ENCODE data around the gene POLD1.
"Not testable (repeated sequence)": the region's sequence is repeated elsewhere in the genome, so short reads cannot be mapped to it uniquely, and the experiment has no call there.

The POLD1 gene

DNA sequence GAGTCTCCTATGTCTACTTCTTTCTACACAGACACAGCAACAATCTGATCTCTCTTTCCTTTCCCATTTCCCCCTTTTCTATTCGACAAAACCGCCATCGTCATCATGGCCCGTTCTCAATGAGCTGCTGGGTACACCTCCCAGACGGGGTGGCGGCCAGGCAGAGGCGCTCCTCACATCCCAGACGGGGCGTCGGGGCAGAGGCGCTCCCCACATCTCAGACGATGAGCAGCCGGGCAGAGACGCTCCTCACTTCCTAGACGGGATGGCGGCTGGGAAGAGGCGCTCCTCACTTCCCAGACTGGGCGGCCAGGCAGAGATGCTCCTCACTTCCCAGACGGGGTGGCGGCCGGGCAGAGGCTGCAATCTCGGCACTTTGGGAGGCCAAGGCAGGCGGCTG lies 6.8 kb downstream of the POLD1 start:
- DNase-seq (ENCODE audit: low read depth in 2 of 2): not testable (repeated sequence)

- no peak for DNase-seq (ENCODE audit: low read depth in 2 of 2)
These were observed 8.6 kb downstream of the POLD1 start for GRCh38 chr19:50392759-50393158.

DNA sequence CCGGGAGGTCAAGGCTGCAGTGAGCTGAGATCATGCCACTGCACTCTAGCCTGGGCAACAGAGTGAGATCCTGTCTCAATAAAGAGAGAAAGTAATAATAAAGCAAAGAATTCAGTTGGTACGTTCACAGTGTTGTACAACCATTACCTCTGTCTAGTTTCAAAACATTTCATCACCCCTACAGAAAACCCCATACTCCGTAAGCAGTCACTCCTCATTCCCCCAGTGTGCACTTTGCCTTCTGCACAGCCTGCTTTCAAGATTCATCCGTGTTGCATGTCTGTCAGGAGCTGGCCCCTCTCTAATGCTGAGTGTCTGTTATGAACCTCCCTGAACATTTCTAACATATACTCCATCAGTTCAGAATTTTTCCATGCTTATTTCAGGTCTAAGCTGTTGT lies 9.4 kb downstream of the POLD1 start:
- DNase-seq (ENCODE audit: low read depth in 2 of 2): no peak

DNA sequence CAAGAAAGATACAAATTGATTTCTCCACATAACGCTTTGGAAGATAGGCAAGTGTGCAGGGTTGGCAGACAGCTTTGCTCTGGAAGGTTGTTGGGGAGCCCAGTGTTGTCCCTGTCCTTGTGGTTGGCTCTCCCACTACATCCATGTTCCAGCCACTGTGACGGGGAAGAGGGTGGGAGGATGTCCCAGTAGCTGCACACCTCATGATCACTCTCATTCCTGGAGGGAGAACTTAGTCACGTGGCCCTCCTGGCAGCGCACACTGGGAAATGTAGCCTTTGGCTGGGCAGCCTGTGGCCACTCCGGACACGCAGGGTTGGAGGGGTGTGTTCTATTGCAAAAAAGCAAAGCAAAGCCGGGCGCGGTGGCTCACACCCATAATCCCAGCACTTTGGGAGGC lies 9.9 kb downstream of the POLD1 start:
- no peak for DNase-seq (ENCODE audit: low read depth in 2 of 2)

DNA sequence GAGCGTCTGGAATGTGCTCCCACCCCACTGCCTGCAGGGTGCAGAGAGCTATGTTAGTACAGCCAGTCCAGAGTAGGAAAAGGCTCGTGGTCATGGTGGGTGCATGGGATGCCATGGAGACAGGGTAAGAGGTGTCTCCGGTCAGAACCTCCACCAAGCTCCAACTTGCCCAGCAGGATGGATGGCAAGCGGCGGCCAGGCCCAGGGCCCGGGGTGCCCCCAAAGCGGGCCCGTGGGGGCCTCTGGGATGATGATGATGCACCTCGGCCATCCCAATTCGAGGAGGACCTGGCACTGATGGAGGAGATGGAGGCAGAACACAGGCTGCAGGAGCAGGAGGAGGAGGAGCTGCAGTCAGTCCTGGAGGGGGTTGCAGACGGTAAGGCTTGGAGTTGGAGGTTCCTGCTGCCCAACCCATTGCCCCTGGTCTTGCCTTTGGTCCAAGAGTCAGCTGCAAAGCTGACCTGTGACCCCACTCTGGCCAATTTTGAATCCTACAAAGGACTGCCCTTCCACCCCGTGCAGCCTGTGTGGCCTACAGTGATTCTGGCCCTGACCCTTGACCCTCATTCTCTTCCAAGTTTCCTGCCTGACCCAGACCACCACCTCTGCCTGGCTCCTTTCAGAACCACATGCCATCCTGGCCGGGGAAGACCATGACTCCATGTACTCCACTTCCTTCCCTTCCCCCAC lies 14.7 kb downstream of the POLD1 start:
- DNase-seq (ENCODE audit: low read depth in 2 of 2): no peak

DNA sequence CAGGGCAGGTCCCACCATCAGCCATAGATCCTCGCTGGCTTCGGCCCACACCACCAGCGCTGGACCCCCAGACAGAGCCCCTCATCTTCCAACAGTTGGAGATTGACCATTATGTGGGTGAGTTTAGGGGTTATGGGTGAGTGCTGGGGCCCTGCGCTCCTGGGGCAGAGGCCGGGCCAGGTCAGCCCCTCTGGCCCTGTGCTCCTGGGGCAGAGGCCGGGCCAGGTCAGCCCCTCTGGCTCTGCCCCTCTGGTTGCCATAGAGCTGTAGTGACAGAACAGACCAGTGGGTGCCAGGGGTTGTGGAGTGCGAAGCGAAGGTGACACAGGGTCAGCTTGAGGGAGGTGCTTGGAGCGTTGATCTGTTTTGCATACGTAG lies 15.2 kb downstream of the POLD1 start:
- no peak for DNase-seq (ENCODE audit: low read depth in 2 of 2)

GRCh38 chr19:50401605-50402450 lies 17.7 kb downstream of the POLD1 start:
- no peak for DNase-seq (ENCODE audit: low read depth in 2 of 2)

DNA sequence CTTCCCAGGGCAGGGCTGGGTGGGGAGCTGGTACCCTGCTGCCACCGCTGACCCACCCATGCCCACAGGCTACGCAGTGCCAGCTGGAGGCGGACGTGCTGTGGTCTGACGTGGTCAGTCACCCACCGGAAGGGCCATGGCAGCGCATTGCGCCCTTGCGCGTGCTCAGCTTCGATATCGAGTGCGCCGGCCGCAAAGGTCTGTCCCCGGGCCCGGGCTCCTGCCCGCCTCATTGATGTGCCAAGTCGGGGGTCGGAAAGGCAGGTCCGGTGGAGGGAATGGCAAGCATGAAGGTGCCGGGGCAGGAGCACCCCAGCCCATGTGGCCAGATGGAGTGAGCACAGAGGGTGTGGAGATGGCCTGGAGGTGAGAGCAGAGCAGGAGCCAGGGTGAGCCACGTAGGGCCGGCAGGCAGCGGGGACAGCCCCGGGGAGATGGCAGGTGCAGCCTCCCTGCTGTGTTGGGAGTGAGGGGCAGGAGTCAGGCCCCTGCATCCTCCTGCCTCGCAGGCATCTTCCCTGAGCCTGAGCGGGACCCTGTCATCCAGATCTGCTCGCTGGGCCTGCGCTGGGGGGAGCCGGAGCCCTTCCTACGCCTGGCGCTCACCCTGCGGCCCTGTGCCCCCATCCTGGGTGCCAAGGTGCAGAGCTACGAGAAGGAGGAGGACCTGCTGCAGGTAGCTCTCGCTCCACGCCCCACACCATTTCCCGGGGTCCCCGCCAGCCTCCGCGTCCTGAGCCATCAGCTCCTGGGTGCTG lies 18.6 kb downstream of the POLD1 start:
- DNase-seq (ENCODE audit: low read depth in 2 of 2): no peak

DNA sequence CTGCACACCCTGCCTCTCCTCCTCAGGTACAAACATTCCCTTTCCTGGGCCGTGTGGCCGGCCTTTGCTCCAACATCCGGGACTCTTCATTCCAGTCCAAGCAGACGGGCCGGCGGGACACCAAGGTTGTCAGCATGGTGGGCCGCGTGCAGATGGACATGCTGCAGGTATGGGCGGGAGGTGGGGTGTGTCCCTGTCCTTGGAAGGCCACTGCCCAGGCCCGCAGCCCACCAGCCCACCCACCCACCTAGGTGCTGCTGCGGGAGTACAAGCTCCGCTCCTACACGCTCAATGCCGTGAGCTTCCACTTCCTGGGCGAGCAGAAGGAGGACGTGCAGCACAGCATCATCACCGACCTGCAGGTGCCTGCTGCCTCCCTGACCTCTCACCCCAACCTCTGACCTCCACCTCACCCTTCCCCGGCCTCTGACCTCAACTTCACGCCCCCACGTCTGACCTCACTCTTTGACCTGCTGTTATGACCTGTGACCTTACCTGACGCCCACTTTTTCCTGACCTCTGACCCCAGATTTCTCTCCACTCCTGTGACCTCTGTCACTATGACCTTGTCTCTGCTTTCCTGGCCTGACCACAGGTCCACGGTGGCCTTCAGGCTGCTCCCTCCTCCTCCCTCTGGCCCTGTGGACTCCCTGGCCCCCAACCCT lies 22.1 kb downstream of the POLD1 start:
- no peak for DNase-seq (ENCODE audit: low read depth in 2 of 2)

DNA sequence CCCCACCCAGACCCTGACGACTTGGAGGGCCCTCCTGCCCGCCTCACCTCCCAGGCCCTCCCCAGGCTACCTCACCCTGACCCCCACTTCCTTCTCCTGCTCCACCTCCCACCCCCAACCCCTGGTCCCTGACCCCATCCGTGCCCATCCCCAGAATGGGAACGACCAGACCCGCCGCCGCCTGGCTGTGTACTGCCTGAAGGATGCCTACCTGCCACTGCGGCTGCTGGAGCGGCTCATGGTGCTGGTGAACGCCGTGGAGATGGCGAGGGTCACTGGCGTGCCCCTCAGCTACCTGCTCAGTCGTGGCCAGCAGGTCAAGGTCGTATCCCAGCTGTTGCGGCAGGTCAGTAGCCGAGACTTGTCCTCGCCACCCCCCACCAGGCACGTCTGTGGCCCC lies 22.7 kb downstream of the POLD1 start:
- DNase-seq (ENCODE audit: low read depth in 2 of 2): no peak

GRCh38 chr19:50409347-50409746 lies 25.2 kb downstream of the POLD1 start:
- DNase-seq (ENCODE audit: low read depth in 2 of 2): no peak

DNA sequence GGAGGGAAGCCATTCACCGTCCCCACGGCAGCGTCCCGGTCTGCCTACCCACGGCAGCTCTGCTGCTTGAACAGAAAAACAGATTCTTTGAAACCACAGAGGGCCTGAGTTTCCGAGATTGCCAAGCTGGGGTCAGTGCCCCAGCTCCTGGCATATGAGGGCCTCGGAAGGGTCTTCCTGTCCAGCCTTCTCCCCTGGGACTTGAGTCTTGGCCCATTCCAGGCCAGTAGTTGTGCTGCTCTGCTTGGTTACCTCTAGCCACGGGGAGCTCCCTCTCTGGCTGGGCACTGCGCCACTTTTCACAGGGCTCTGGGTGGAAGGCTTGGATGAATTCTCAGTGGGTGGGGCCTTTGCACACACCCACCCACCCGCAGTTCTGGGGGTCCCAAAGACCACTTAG lies 26.0 kb downstream of the POLD1 start:
- DNase-seq (ENCODE audit: low read depth in 2 of 2): no peak

DNA sequence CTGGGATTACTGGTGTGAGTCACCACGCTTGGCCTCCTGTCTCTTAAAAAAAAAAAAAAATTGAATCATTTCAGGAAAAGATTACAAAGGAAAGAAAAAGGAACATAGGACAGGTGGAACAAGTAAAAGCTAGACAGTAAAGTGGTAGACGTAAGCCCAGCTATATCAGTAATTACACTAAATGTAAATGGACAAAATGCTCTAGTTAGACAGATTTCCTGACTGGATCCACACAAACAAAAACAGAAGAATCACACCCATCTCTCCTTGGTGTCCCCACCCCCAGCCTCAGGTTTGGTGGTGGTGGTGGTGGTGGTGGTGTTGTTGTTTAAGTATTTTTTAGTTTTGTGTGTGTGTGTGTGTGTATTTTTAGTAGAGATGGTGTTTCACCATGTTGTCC lies 28.3 kb downstream of the POLD1 start:
- no peak for DNase-seq (ENCODE audit: low read depth in 2 of 2)

GRCh38 chr19:50413096-50413495 lies 28.9 kb downstream of the POLD1 start:
- no peak for DNase-seq (ENCODE audit: low read depth in 2 of 2)

- DNase-seq (ENCODE audit: low read depth in 2 of 2): no peak
These were observed 29.4 kb downstream of the POLD1 start for GRCh38 chr19:50413531-50413930.

DNA sequence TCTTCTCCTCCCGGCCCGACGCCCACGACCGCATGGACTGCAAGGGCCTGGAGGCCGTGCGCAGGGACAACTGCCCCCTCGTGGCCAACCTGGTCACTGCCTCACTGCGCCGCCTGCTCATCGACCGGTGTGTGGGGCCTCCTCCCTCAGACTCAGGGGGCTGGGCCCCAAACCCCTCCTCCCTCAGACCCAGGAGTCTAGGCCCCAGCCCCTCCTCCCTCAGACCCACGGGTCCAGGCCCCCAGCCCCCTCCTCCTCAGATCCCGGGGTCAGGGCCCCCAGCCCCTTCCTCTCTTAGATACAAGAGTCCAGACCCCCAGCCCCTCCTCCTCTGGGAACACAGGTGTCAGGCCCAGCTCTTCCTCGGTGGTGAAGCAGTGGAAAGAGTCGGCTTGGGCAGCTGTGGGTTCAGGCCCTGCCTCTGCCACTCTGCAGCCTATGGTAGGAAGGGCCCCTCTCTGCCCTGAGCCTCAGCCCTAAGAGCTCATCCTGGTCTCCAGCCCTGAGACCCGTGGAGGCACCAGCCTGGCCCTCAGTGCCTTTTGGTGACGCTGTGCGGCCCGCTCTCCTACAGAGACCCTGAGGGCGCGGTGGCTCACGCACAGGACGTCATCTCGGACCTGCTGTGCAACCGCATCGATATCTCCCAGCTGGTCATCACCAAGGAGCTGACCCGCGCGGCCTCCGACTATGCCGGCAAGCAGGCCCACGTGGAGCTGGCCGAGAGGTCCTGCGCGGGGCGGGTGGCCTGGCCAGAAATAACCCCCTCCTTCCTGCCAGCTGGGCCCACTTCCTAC lies 30.9 kb downstream of the POLD1 start:
- DNase-seq (ENCODE audit: low read depth in 2 of 2): peak; percentile 65 to 78

GRCh38 chr19:50415661-50416033 lies 31.5 kb downstream of the POLD1 start:
- no peak for DNase-seq (ENCODE audit: low read depth in 2 of 2)

- no peak for DNase-seq (ENCODE audit: low read depth in 2 of 2)
These were observed 32.2 kb downstream of the POLD1 start for GRCh38 chr19:50416034-50416977.

- DNase-seq (ENCODE audit: low read depth in 2 of 2): no peak
These were observed 33.2 kb downstream of the POLD1 start for GRCh38 chr19:50417111-50418081.
